ENCODE measurements around the gene CXCL5. TPM values are rescaled to one million over a fixed set of nuclear protein-coding genes. Genes with fewer than 3 reads are reported as not detected.

Gene CXCL5
- total and polyA plus RNA-seq, 2 donors (not counting 3 experiments of a cell fraction or from before 2014, with no cell fraction given), result 0.33 to 0.40 TPM

GRCh38 chr4:74030285-74030684, 31.8 kb upstream of the CXCL5 start:
- dilution Hi-C loops (cut with MboI; ENCODE audit: extremely low pct_ligation_motif_present, low sequenced_read_pairs), result no loop called here
- POLR2A ChIA-PET, result no interaction called here
- H2AFZ ChIP-seq (ENCODE audit: low read depth, low read length), result no peak overlapping the region

More at GRCh38 chr4:74030285-74030684, 31.8 kb upstream of the CXCL5 start:
- no peak for DNase-seq (ENCODE audit: low read depth, low spot score)
- CTCF ChIA-PET, result interaction anchor here (0.7 to 1.5 kb wide), 3 partner anchors 8 to 10 kb away, joined by 3 to 4 read pairs (median 3); partner anchors contain the start of gene CXCL3
- no peaks in the 10 kb centered on the region for H3K9me3 ChIP-seq (replicated peaks; ENCODE audit: control insufficient read depth, insufficient read depth, low read length)
- H3K27ac ChIP-seq (ENCODE audit: insufficient read depth, low read depth, low read length), result no peak overlapping the region
- H3K4me2 ChIP-seq (ENCODE audit: insufficient read depth, low read length), result no peak overlapping the region
- no peak for TF ChIP-seq POLR2AphosphoS5 (IDR thresholded peaks at IDR 0.05; ENCODE audit: insufficient read depth, low read depth, low read length)
- no peak for TF ChIP-seq JUN (IDR thresholded peaks at IDR 0.05; ENCODE audit: borderline replicate concordance, insufficient read depth, insufficient read length, low read depth)
- TF ChIP-seq GATA2 (IDR thresholded peaks at IDR 0.05; ENCODE audit: insufficient read depth, insufficient read length, low read depth, low read length), result no peak
- TF ChIP-seq MYC (IDR thresholded peaks at IDR 0.05; ENCODE audit: low read depth, low read length), result no peak
- no peak for TF ChIP-seq FOS (IDR thresholded peaks at IDR 0.05; ENCODE audit: borderline replicate concordance, insufficient read depth, low read length)
- TF ChIP-seq POLR2A (IDR thresholded peaks at IDR 0.05; ENCODE audit: low read depth, low read length), result no peak
- TF ChIP-seq EZH2 (IDR thresholded peaks at IDR 0.05; ENCODE audit: borderline replicate concordance, low read depth, low read length, severe bottlenecking), result no peak
- no peak for TF ChIP-seq CTCF (IDR thresholded peaks at IDR 0.05; ENCODE audit: extremely low read depth in 1 of 2, insufficient read depth in 1 of 2, low read depth in 1 of 2, low read length in 2 of 2)
- TF ChIP-seq, protein P1, sequence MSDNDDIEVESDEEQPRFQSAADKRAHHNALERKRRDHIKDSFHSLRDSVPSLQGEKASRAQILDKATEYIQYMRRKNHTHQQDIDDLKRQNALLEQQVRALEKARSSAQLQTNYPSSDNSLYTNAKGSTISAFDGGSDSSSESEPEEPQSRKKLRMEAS (IDR thresholded peaks at IDR 0.05; ENCODE audit: insufficient read depth, insufficient read length), result no peak
- no TSS peak for BruUV-seq (replicated peaks)
- H3K9me1 ChIP-seq (replicated peaks; ENCODE audit: control insufficient read depth, extremely low read depth, insufficient read depth, low read length), result no peaks in the 10 kb centered on the region
- H3K4me1 ChIP-seq (ENCODE audit: control insufficient read depth, extremely low read depth, insufficient read depth, low read length), result peaks cover 9% of the 10 kb centered on the region
- no peak for FAIRE-seq
- no peaks in the 10 kb centered on the region for H3K27me3 ChIP-seq (ENCODE audit: control insufficient read depth in 2 of 2, insufficient read depth in 2 of 2, low read length in 2 of 2)
- no peaks in the 10 kb centered on the region for H3K36me3 ChIP-seq (ENCODE audit: control insufficient read depth in 2 of 2, extremely low read depth in 1 of 2, insufficient read depth in 2 of 2, low read length in 2 of 2)
- H3K79me2 ChIP-seq (ENCODE audit: control insufficient read depth, insufficient read depth, low read length), result no peaks in the 10 kb centered on the region
- no peak overlapping the region for H3K9ac ChIP-seq (replicated peaks; ENCODE audit: extremely low read depth, insufficient read depth, low read length)
- H4K20me1 ChIP-seq (replicated peaks; ENCODE audit: control insufficient read depth, extremely low read depth, insufficient read depth, low read length), result no peaks in the 10 kb centered on the region
- no peak overlapping the region for H3K4me3 ChIP-seq (replicated peaks in 1 of 3; ENCODE audit: insufficient read depth in 1 of 3, low read depth in 1 of 3, low read length in 3 of 3)
- intact Hi-C loops (cut with micrococcal nuclease), result no loop called here
